Smooth muscle cell of trachea (primary cell): Measurements from ENCODE around the gene NUP42. TPM values are rescaled to one million over a fixed set of nuclear protein-coding genes. Genes with fewer than 3 reads are reported as not detected.

Source experiments
- total RNA-seq: library from RNA; depleted of rRNA; stranded (reverse); fragments of >200 nt; gene quantifications from 2 replicates; pipeline ENCODE4 v1.2.1, GENCODE V29; 2014

Gene NUP42
- total RNA-seq = 19.8 and 19.9 TPM in 2 replicates

DNA sequence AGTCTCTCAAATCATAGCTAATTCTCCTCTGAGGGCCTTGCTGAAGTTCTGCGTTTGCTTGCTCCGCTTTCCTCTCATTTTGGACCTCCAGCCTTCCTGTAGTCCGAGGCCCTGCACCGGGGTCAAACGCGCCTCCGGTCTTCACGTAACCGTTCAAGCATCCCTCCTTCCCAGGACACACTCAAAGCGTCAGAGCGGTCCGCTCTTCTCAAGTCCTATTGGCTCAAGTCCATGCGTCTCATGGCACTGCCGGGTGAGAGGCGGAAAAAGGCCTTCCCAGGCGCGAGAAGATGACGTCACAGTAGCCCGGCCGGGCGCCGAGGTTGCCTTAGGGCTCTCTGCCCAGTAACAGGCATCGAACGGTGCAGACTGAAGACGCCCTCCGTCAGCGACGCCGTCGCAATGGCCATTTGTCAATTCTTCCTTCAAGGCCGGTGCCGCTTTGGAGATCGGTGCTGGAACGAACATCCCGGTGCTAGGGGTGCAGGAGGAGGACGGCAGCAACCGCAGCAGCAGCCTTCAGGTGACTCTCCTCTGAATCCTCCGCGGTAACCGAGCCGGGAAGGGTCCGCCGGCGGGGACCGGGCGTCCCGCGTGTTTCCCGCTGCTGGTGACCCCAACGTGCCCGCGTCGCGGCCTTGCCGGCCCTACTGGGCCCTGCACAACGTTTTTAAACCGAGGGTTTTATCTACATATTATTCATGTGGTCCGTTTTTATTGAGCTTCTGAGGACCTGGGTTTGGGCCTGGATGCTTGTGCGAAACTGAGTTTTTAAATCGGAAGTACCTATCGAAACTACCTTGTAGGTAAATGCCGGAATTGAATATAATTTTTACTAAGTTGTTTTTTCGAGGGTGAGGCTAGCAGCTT, at the start of gene NUP42:
NUP42 (plus strand) TSS at position 365 of the 870 bp plus-strand sequence; CDS start at position 403, 38 bp downstream.

GRCh38 chr7:23246555-23246954, 64.7 kb downstream of the NUP42 start, which contains the start of gene GPNMB:
TSS of gene GPNMB (plus strand) at chr7:23246775. CDS start at chr7:23246858, 83 bp downstream.

Other genes starting within 250 kb of the NUP42 start
- gene HYCC1, start 167.9 kb upstream of the NUP42 start, total RNA-seq = 107 and 163 TPM in 2 replicates
- gene KLHL7, start 76.3 kb upstream of the NUP42 start, total RNA-seq = 29.6 and 51.5 TPM in 2 replicates
- 288 and 440 TPM in 2 replicates for gene GPNMB, start 64.7 kb downstream of the NUP42 start, total RNA-seq
- 71.1 and 85.7 TPM in 2 replicates for gene MALSU1, start 117.3 kb downstream of the NUP42 start, total RNA-seq